ENCODE measurements around the gene TP53TG5. TPM values are rescaled to one million over a fixed set of nuclear protein-coding genes. Genes with fewer than 3 reads are reported as not detected.
"Not testable (repeated sequence)": the region's sequence is repeated elsewhere in the genome, so short reads cannot be mapped to it uniquely, and the experiment has no call there.

Gene TP53TG5
- total RNA-seq, 1 donor from 2014 or later: not detected

GRCh38 chr20:45359406-45360148 lies 18.5 kb downstream of the TP53TG5 start:
- Histone ChIP-seq H3K27ac (ENCODE audit: low read depth, low read length) (peak overlapping the region; percentile 94), H3K4me1 (ENCODE audit: control insufficient read depth in 3 of 3, insufficient read depth in 3 of 3, low read length in 3 of 3) (peaks cover 39 to 60% (median 44%) of the 10 kb centered on the region in 3 donors), H3K4me3 (ENCODE audit: low read length in 3 of 3) (no peak overlapping the region), H3K27me3 (ENCODE audit: control insufficient read depth in 3 of 3, insufficient read depth in 3 of 3, low read length in 3 of 3) (no peaks in the 10 kb centered on the region), H3K36me3 (ENCODE audit: control insufficient read depth in 3 of 3, insufficient read depth in 3 of 3, low read length in 3 of 3) (no peaks in the 10 kb centered on the region), H3K9ac (ENCODE audit: low read depth in 1 of 3, low read length in 3 of 3) (peak overlapping the region; percentile 52 to 73 (median 60)), H3K9me3 (ENCODE audit: control insufficient read depth in 3 of 3, low read length in 3 of 3) (no peaks in the 10 kb centered on the region)

GRCh38 chr20:45359069-45359405 lies 19.1 kb downstream of the TP53TG5 start:
- Histone ChIP-seq H3K27me3 (ENCODE audit: control insufficient read depth in 3 of 3, insufficient read depth in 3 of 3, low read length in 3 of 3) (no peaks in the 10 kb centered on the region), H3K4me3 (ENCODE audit: low read length in 3 of 3) (peak overlapping the region in 1 of 3 donors; percentile 2), H3K9ac (ENCODE audit: low read depth in 1 of 3, low read length in 3 of 3) (peak overlapping the region; percentile 52 to 73 (median 60)), H3K4me1 (ENCODE audit: control insufficient read depth in 3 of 3, insufficient read depth in 3 of 3, low read length in 3 of 3) (peaks cover 37 to 63% (median 44%) of the 10 kb centered on the region in 3 donors), H3K9me3 (ENCODE audit: control insufficient read depth in 3 of 3, low read length in 3 of 3) (no peaks in the 10 kb centered on the region), H3K27ac (ENCODE audit: low read depth, low read length) (peak overlapping the region; percentile 94), H3K36me3 (ENCODE audit: control insufficient read depth in 3 of 3, insufficient read depth in 3 of 3, low read length in 3 of 3) (no peaks in the 10 kb centered on the region)

GRCh38 chr20:45358282-45359068 lies 19.6 kb downstream of the TP53TG5 start:
- peak overlapping the region; percentile 60 to 79 (median 73) for H3K9ac ChIP-seq (ENCODE audit: low read depth in 1 of 3, low read length in 3 of 3)
- H3K27me3 ChIP-seq (ENCODE audit: control insufficient read depth in 3 of 3, insufficient read depth in 3 of 3, low read length in 3 of 3): no peaks in the 10 kb centered on the region
- H3K27ac ChIP-seq (ENCODE audit: low read depth, low read length): peak overlapping the region; percentile 94
- H3K36me3 ChIP-seq (ENCODE audit: control insufficient read depth in 3 of 3, insufficient read depth in 3 of 3, low read length in 3 of 3): no peaks in the 10 kb centered on the region
- peaks cover 31 to 61% (median 39%) of the 10 kb centered on the region in 3 donors for H3K4me1 ChIP-seq (ENCODE audit: control insufficient read depth in 3 of 3, insufficient read depth in 3 of 3, low read length in 3 of 3)
- no peaks in the 10 kb centered on the region for H3K9me3 ChIP-seq (ENCODE audit: control insufficient read depth in 3 of 3, low read length in 3 of 3)
- peak overlapping the region in 2 of 3 donors; percentile 42 to 58 for H3K4me3 ChIP-seq (ENCODE audit: low read length in 3 of 3)

- Histone ChIP-seq H3K36me3 (ENCODE audit: control insufficient read depth in 3 of 3, insufficient read depth in 3 of 3, low read length in 3 of 3) (no peaks in the 10 kb centered on the region), H3K9ac (ENCODE audit: low read depth in 1 of 3, low read length in 3 of 3) (peak overlapping the region in 1 of 3 donors; percentile 29), H3K27ac (ENCODE audit: low read depth, low read length) (peak overlapping the region; percentile 61), H3K4me3 (ENCODE audit: low read length in 3 of 3) (no peak overlapping the region), H3K27me3 (ENCODE audit: control insufficient read depth in 3 of 3, insufficient read depth in 3 of 3, low read length in 3 of 3) (no peaks in the 10 kb centered on the region), H3K4me1 (ENCODE audit: control insufficient read depth in 3 of 3, insufficient read depth in 3 of 3, low read length in 3 of 3) (peaks cover 27 to 53% (median 34%) of the 10 kb centered on the region in 3 donors), H3K9me3 (ENCODE audit: control insufficient read depth in 3 of 3, low read length in 3 of 3) (no peaks in the 10 kb centered on the region)
These were observed 22.7 kb downstream of the TP53TG5 start for GRCh38 chr20:45355209-45356084.

- peak overlapping the region; percentile 61 for H3K27ac ChIP-seq (ENCODE audit: low read depth, low read length)
- no peaks in the 10 kb centered on the region for H3K9me3 ChIP-seq (ENCODE audit: control insufficient read depth in 3 of 3, low read length in 3 of 3)
- H3K4me1 ChIP-seq (ENCODE audit: control insufficient read depth in 3 of 3, insufficient read depth in 3 of 3, low read length in 3 of 3): peaks cover 24 to 48% (median 30%) of the 10 kb centered on the region in 3 donors
- no peaks in the 10 kb centered on the region for H3K27me3 ChIP-seq (ENCODE audit: control insufficient read depth in 3 of 3, insufficient read depth in 3 of 3, low read length in 3 of 3)
- H3K4me3 ChIP-seq (ENCODE audit: low read length in 3 of 3): no peak overlapping the region
- peak overlapping the region in 2 of 3 donors; percentile 15 to 29 for H3K9ac ChIP-seq (ENCODE audit: low read depth in 1 of 3, low read length in 3 of 3)
- H3K36me3 ChIP-seq (ENCODE audit: control insufficient read depth in 3 of 3, insufficient read depth in 3 of 3, low read length in 3 of 3): no peaks in the 10 kb centered on the region
These were observed 23.5 kb downstream of the TP53TG5 start for GRCh38 chr20:45354423-45355208.

- no peak overlapping the region for H3K27ac ChIP-seq (ENCODE audit: low read depth, low read length)
- no peaks in the 10 kb centered on the region for H3K27me3 ChIP-seq (ENCODE audit: control insufficient read depth in 3 of 3, insufficient read depth in 3 of 3, low read length in 3 of 3)
- H3K4me3 ChIP-seq (ENCODE audit: low read length in 3 of 3): no peak overlapping the region
- peaks cover 16 to 39% (median 22%) of the 10 kb centered on the region in 3 donors for H3K4me1 ChIP-seq (ENCODE audit: control insufficient read depth in 3 of 3, insufficient read depth in 3 of 3, low read length in 3 of 3)
- no peaks in the 10 kb centered on the region for H3K36me3 ChIP-seq (ENCODE audit: control insufficient read depth in 3 of 3, insufficient read depth in 3 of 3, low read length in 3 of 3)
- no peaks in the 10 kb centered on the region for H3K9me3 ChIP-seq (ENCODE audit: control insufficient read depth in 3 of 3, low read length in 3 of 3)
- H3K9ac ChIP-seq (ENCODE audit: low read depth in 1 of 3, low read length in 3 of 3): no peak overlapping the region
These were observed 24.4 kb downstream of the TP53TG5 start for GRCh38 chr20:45353746-45354145.

- peaks cover 7 to 29% (median 15%) of the 10 kb centered on the region in 3 donors for H3K4me1 ChIP-seq (ENCODE audit: control insufficient read depth in 3 of 3, insufficient read depth in 3 of 3, low read length in 3 of 3)
- no peak overlapping the region for H3K9ac ChIP-seq (ENCODE audit: low read depth in 1 of 3, low read length in 3 of 3)
- H3K27me3 ChIP-seq (ENCODE audit: control insufficient read depth in 3 of 3, insufficient read depth in 3 of 3, low read length in 3 of 3): no peaks in the 10 kb centered on the region
- no peaks in the 10 kb centered on the region for H3K9me3 ChIP-seq (ENCODE audit: control insufficient read depth in 3 of 3, low read length in 3 of 3)
- H3K4me3 ChIP-seq (ENCODE audit: low read length in 3 of 3): no peak overlapping the region
- H3K27ac ChIP-seq (ENCODE audit: low read depth, low read length): no peak overlapping the region
- H3K36me3 ChIP-seq (ENCODE audit: control insufficient read depth in 3 of 3, insufficient read depth in 3 of 3, low read length in 3 of 3): no peaks in the 10 kb centered on the region
These were observed 25.4 kb downstream of the TP53TG5 start for GRCh38 chr20:45352729-45353128.

GRCh38 chr20:45350795-45351194 lies 27.3 kb downstream of the TP53TG5 start:
- not testable (repeated sequence) for H3K9me3 ChIP-seq (ENCODE audit: control insufficient read depth in 3 of 3, low read length in 3 of 3); H3K27me3 ChIP-seq (ENCODE audit: control insufficient read depth in 3 of 3, insufficient read depth in 3 of 3, low read length in 3 of 3); H3K4me3 ChIP-seq (ENCODE audit: low read length in 3 of 3); H3K36me3 ChIP-seq (ENCODE audit: control insufficient read depth in 3 of 3, insufficient read depth in 3 of 3, low read length in 3 of 3); H3K27ac ChIP-seq (ENCODE audit: low read depth, low read length); H3K9ac ChIP-seq (ENCODE audit: low read depth in 1 of 3, low read length in 3 of 3)
- peaks cover 17 to 36% (median 20%) of the 10 kb centered on the region in 3 donors for H3K4me1 ChIP-seq (ENCODE audit: control insufficient read depth in 3 of 3, insufficient read depth in 3 of 3, low read length in 3 of 3)

GRCh38 chr20:45350217-45350616 lies 27.9 kb downstream of the TP53TG5 start:
- Histone ChIP-seq H3K4me3 (ENCODE audit: low read length in 3 of 3) (no peak overlapping the region), H3K9ac (ENCODE audit: low read depth in 1 of 3, low read length in 3 of 3) (no peak overlapping the region), H3K27me3 (ENCODE audit: control insufficient read depth in 3 of 3, insufficient read depth in 3 of 3, low read length in 3 of 3) (no peaks in the 10 kb centered on the region), H3K36me3 (ENCODE audit: control insufficient read depth in 3 of 3, insufficient read depth in 3 of 3, low read length in 3 of 3) (peaks cover 0 to 5% (median 0%) of the 10 kb centered on the region in 3 donors), H3K4me1 (ENCODE audit: control insufficient read depth in 3 of 3, insufficient read depth in 3 of 3, low read length in 3 of 3) (peaks cover 22 to 37% (median 26%) of the 10 kb centered on the region in 3 donors), H3K27ac (ENCODE audit: low read depth, low read length) (no peak overlapping the region), H3K9me3 (ENCODE audit: control insufficient read depth in 3 of 3, low read length in 3 of 3) (no peaks in the 10 kb centered on the region)

Data from skeletal muscle tissue (tissue), 4 donors.